Metanephros (tissue), 2 donors: ENCODE measurements around the gene AIF1L. TPM values are rescaled to one million over a fixed set of nuclear protein-coding genes. Genes with fewer than 3 reads are reported as not detected.

Experiments used
- small RNA-seq: library from RNA; depleted of rRNA; stranded (forward); fragments of <200 nt; gene quantifications from one replicate; pipeline ENCODE3, GENCODE V24; 2014; ENCODE audit warnings: low replicate concordance
- total RNA-seq: library from RNA; depleted of rRNA; stranded (reverse); fragments of >200 nt; gene quantifications from one replicate; pipeline ENCODE4 v1.2.3, GENCODE V29; 2014

The AIF1L gene
- 214 TPM for total RNA-seq

GRCh38 chr9:131096269-131097125, at the start of gene AIF1L:
TSS of gene AIF1L (plus strand) at chr9:131096531. CDS start at chr9:131096630, 99 bp downstream.

GRCh38 chr9:131125288-131126058, 29.1 kb downstream of the AIF1L start, which contains the start of gene NUP214:
TSS of gene NUP214 (plus strand) at chr9:131125586. CDS start at chr9:131125705, 119 bp downstream.

Small RNA genes lying within 50 kb of the gene (small RNA-seq; reads per million reads assigned to genes)
- not detected for gene RNU6-881P

Other genes with a start within 250 kb of the AIF1L start
- gene QRFP, start 199.7 kb upstream of the AIF1L start, total RNA-seq, result not detected
- 0.29 TPM for gene FIBCD1, start 157.3 kb upstream of the AIF1L start, total RNA-seq
- gene LAMC3, start 87.4 kb upstream of the AIF1L start, total RNA-seq, result 47.9 TPM
- 49.5 TPM for gene NUP214, start 29.1 kb downstream of the AIF1L start, total RNA-seq
- gene FAM78A, start 180.0 kb downstream of the AIF1L start, total RNA-seq, result 10.6 TPM
- gene PLPP7, start 193.2 kb downstream of the AIF1L start, total RNA-seq, result 29.5 TPM